ENCODE measurements around the gene EYA4.

DNA sequence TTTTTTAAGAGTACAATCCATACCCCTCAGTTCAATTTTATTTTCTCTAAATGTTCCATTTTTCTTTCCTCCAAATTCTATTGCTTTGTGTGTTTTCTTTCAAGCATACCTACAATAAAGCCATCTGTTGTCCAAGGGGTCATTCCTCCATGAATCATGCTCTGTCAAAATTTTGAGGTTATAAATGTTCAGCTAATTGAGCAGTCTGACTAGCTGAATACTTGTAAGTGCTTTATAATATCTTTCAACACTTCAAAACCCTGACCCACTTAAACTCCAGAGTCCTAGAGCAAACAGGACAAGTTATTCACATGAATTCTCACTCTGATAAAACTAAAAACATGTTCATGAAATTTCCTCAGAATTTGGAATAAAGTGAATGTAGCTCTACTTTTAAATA is 33.4 kb upstream of the EYA4 start:
- TF ChIP-seq EZH2 (IDR thresholded peaks at IDR 0.05): no peak
- TF ChIP-seq POLR2AphosphoS5 (IDR thresholded peaks at IDR 0.05; ENCODE audit: borderline replicate concordance, low read depth, low read length): no peak
- no peak for TF ChIP-seq FOXP2 (optimal IDR thresholded peaks at IDR 0.05; ENCODE audit: control extremely low read depth, extremely low read length, insufficient read depth)

All from SK-N-MC (cell line).